Lung microvascular endothelial cell (primary cell): ENCODE results near the gene L1CAM. TPM values are rescaled to one million over a fixed set of nuclear protein-coding genes. Genes with fewer than 3 reads are reported as not detected.
A peak's percentile ranks its signal among the peaks of the same experiment; 100 is the strongest.

Source experiments
- DNase-seq, 2 donors: peaks; one replicate each; pipeline versions ENCODE4 v3.0.0 to v3.0.0-alpha.2; 2010; ENCODE audit warnings: low read depth in 2 of 2
- total RNA-seq: library from RNA; depleted of rRNA; stranded (reverse); fragments of >200 nt; gene quantifications from 2 replicates; pipeline ENCODE4 v1.2.1, GENCODE V29; 2014

L1CAM gene
- total RNA-seq, 1 donor from 2014 or later, result under 0.01 TPM

DNA sequence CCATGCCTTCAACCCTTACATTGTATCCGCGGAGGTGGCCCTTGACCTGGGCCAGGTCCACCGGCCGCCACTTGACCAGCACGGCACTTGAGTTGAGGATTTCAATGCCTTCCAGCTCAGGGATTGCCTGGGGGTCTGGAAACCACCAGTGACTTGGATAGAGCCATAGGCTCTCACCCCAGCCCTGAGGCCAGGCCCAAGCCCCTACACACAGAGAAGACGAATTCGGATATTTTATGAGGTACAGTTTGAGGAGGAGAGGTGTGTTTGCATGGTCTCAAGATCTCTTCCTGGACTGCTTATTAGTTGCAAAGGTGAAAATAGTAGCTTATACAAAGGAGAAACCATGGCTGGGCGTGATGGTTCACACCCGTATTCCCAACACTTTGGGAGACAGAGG, 20.3 kb downstream of the L1CAM start:
- DNase-seq, result no peak

- no peak for DNase-seq
Measured at GRCh38 chrX:153865321-153865580, 20.7 kb downstream of the L1CAM start.

GRCh38 chrX:153864561-153865320, 21.2 kb downstream of the L1CAM start:
- no peak for DNase-seq

DNA sequence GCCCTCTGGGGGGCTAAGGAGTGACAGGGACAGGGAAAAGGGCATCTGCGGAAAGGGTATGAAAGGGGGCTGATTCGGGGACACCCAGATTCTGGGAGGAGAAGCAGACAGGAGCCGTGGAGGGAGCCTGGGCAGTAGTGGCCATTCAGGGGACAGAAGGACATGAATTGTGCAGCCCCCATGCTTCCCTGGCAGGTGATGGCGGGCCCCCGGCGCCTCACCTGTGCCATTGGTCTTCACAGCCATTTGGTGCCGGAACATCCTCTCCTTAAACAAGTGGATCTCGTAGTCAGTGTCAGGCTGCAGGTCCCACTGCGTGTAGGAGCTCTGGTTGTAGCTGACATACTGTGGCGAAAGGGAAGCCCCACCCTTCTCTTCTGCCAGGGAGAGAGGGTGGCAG, 21.9 kb downstream of the L1CAM start:
- DNase-seq, result no peak

- no peak for DNase-seq
Measured at GRCh38 chrX:153863251-153863991, 22.6 kb downstream of the L1CAM start.

GRCh38 chrX:153862369-153863250, 23.4 kb downstream of the L1CAM start:
- DNase-seq, result no peak

- DNase-seq, result no peak
Measured at GRCh38 chrX:153861733-153862310, 24.2 kb downstream of the L1CAM start.

GRCh38 chrX:153861151-153861550, 24.8 kb downstream of the L1CAM start:
- DNase-seq, result no peak

DNA sequence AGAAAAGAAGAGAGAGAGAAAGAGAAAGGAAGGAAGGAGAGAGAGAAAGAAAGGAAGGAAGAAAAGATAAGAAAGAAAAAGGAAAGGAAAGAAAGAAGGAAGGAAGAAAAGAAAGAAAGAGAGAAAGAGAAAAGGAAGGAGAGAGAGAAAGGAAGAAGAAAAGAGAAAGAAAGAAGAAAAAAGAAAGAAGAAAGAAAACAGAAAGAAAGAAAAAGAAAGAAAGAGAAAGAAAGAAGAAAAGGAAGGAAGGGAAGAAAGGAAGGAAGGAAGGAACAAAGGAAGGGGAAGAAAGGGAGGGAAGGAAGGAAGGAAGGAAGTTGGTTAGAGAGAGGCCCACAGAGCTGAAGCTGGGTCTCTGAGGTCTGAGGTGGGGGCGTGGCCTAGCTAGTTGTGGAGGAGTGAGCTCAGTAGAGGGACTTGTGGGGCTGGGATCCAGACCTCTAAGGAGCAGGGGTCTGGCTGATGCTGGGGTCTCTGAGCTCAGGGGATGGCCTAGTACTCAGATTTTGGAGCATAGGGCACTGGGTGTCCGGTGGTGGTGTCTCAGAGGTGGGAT, 28.5 kb downstream of the L1CAM start:
- DNase-seq, result no peak

DNA sequence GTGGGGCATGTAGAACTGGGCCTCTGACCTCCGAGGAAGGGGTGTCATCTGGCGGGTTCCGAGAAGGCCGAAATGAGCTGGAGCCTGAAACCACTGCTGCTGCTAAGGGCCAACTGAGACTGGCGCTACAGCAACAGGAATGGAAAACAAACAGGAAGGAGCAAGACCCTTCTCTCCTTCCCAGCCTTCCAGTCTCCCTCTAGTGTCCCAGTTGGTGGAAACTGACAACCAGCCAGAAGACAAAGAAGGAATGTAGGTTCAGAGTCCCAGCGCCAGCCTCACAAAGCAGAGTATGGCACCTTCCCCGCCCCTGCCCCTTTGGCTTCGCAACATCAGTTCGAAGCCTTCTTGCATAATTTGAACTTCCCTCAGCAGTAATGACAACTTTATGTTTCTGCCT, 31.3 kb downstream of the L1CAM start:
- DNase-seq, result no peak

GRCh38 chrX:153853902-153854267, 32.1 kb downstream of the L1CAM start:
- DNase-seq, result no peak

DNA sequence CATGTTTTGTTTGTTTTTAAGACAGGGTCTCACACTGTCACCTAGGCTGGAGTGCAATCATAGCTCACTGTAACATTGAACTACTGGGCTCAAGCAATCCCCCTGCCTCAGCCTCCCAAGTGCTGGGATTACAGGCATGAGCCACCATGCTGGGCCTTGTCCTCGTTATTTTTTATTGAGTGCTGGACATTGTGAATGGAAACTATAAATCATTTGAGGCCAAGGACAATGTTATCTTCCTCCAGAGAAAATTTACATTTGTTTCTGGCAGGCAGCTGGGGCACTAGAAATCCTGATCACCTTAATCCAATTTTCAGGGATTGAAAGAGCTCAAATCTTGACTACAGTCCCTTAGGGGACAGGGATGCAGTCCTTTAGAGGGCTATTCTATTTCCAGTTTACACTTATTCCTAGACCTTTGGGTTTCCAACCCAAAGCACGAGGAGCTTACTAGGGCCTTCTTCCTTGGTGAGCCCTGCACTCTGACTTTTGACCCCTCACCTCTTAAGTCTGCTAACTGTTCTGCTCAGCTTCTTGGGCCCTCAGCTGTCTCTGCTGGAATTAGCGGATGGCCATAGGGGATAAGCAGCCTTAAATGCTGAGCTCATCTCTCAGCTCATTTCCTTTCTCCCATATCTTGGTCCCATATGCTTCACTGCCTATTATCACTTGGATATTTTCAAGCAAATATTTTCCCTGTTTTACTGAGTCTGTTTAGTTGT, 32.6 kb downstream of the L1CAM start:
- DNase-seq, result no peak

DNA sequence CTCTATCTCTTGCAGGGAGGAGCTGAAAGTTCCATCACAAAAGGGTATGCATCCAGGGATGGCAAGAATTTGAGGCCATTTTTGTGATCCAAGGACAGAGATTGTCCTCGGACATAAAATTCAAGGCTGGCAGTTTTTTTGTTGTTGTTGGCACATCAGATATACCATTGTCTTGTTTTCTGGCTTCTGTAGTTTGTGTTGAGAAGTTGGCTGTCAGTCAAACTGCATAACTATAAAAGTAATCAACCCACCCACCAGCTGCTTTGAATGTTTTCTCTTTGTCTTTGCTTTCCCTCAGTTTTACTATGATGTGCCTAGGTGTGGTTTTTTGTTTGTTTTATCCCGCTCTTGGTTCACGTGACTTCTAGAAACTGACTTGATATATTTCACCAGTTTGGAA, 34.0 kb downstream of the L1CAM start:
- DNase-seq, result peak in 1 of 2 donors; percentile 68

DNA sequence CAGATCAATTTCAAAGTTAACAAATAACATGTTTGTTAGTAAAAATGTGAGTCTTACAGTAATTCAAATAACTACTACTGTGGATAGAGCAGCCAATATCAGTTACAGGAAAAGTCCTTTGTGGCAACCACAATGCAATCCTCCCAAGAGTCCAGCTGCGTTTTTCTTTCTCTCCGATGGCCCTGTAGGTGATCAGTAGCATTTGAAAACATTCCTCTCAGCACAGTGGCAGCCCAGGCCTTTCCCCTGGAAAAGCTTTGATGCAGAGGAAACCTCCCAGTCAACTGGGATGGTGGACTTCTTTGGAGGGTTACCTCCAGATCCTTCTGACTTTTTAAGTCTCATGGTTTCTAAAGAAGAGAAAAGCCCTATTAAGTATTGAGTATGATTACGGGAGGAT, 37.6 kb downstream of the L1CAM start:
- no peak for DNase-seq

- no peak for DNase-seq
Measured at GRCh38 chrX:153845842-153846241, 40.1 kb downstream of the L1CAM start.

- no peak for DNase-seq
Measured at GRCh38 chrX:153845195-153845594, 40.8 kb downstream of the L1CAM start.

GRCh38 chrX:153844509-153845082, 41.4 kb downstream of the L1CAM start:
- no peak for DNase-seq

DNA sequence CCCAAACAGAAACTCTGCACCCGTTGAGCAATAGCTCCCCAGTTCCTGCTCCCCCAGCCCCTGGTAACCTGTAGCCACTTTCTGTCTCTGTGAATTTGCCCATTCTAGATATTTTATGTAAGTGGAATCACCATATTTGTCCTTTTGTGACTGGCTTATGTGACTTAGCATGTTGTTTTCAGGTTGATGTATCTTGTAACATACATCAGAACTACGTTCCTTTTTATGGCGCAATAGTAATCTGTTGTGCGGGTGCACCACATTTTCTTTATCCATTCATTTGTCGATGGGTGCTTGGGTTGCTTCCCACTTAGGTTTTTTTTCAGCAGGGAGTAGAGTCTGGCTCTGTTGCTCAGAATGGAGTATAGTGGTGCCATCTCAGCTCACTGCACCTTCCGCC, 49.1 kb downstream of the L1CAM start:
- no peak for DNase-seq

DNA sequence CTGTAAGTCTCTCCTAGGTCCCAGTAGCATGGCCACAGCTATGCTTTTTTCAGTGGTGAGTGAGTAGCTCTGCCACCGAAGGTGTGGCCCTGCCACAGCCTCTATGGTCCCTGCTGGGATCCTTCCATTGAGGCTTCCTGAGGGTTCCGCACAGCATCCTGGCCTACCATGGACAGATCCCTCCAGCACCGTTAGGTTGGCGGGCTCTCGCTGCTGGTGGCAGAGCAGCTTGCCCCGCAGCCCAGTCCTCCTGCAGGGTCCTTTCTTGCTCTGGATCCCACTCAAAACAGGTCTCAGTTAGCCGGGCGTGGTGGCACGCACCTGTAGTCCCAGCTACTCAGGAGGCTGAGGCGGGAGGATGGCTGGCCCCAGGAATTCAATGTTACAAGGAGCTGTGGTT, 53.2 kb downstream of the L1CAM start:
- no peak for DNase-seq

- no peak for DNase-seq
Measured at GRCh38 chrX:153831429-153832150, 54.4 kb downstream of the L1CAM start.
